ENCODE results near the gene SLC25A26.

DNA sequence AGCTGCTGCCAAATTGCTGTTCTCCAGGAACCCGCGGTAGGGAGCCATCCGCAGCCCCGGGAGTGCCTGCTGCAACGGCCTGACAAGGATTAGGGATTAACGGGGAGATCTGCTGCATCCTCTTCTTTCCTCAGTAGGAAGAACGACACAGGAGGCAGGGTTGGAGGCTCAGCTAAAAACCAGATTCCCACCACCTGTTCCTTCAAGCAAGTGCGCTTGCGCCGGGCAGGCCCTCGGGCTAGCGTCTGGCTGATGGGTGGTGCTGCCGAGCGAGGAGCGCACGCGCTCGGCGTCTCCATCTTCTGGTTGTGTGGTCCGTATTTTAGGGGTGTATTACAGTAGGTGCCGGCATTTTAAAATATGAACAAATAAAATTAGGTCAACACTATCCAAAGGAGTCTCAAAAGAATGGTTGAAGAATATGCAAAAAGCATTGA is 25.4 kb upstream of the SLC25A26 start:
- TF ChIP-seq, protein P1, sequence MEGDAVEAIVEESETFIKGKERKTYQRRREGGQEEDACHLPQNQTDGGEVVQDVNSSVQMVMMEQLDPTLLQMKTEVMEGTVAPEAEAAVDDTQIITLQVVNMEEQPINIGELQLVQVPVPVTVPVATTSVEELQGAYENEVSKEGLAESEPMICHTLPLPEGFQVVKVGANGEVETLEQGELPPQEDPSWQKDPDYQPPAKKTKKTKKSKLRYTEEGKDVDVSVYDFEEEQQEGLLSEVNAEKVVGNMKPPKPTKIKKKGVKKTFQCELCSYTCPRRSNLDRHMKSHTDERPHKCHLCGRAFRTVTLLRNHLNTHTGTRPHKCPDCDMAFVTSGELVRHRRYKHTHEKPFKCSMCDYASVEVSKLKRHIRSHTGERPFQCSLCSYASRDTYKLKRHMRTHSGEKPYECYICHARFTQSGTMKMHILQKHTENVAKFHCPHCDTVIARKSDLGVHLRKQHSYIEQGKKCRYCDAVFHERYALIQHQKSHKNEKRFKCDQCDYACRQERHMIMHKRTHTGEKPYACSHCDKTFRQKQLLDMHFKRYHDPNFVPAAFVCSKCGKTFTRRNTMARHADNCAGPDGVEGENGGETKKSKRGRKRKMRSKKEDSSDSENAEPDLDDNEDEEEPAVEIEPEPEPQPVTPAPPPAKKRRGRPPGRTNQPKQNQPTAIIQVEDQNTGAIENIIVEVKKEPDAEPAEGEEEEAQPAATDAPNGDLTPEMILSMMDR (IDR thresholded peaks at IDR 0.05) = no peak
- TF ChIP-seq POLR2A (IDR thresholded peaks at IDR 0.05) = no peak
- TF ChIP-seq POLR2AphosphoS5 (IDR thresholded peaks at IDR 0.05) = no peak
- no peak for TF ChIP-seq EP300 (IDR thresholded peaks at IDR 0.05)

Data from sigmoid colon (tissue), 4 donors.